Lower leg skin (tissue), 3 donors: Measurements from ENCODE around the gene KIT.

Experiments
- POLR2A ChIP-seq, 2 donors: fragments of 450-650 bp; IDR thresholded peaks; one replicate each; pipeline ENCODE4 v1.6.1; 2016 to 2017; ENCODE audit warnings: antibody characterized with exemption in 2 of 2, mild to moderate bottlenecking in 1 of 2, moderate library complexity in 1 of 2
- TF ChIP-seq, protein P1 (sequence below), 3 donors: fragments of 450-650 bp; IDR thresholded peaks; one replicate each; pipeline ENCODE4 v1.5.1; 2016; ENCODE audit warnings: antibody characterized with exemption in 3 of 3, mild to moderate bottlenecking in 3 of 3, moderate library complexity in 2 of 3

- TF ChIP-seq, protein P1, sequence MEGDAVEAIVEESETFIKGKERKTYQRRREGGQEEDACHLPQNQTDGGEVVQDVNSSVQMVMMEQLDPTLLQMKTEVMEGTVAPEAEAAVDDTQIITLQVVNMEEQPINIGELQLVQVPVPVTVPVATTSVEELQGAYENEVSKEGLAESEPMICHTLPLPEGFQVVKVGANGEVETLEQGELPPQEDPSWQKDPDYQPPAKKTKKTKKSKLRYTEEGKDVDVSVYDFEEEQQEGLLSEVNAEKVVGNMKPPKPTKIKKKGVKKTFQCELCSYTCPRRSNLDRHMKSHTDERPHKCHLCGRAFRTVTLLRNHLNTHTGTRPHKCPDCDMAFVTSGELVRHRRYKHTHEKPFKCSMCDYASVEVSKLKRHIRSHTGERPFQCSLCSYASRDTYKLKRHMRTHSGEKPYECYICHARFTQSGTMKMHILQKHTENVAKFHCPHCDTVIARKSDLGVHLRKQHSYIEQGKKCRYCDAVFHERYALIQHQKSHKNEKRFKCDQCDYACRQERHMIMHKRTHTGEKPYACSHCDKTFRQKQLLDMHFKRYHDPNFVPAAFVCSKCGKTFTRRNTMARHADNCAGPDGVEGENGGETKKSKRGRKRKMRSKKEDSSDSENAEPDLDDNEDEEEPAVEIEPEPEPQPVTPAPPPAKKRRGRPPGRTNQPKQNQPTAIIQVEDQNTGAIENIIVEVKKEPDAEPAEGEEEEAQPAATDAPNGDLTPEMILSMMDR (IDR thresholded peaks at IDR 0.05) = no peak
- TF ChIP-seq POLR2A (IDR thresholded peaks at IDR 0.05) = no peak
These were observed 38.9 kb downstream of the KIT start for GRCh38 chr4:54696649-54697048.
